GM12892 (cell line): ENCODE data around the gene ITGB2.

Experiments used
- DNase-seq: peaks from one replicate; pipeline ENCODE4 v3.0.0; 2011; ENCODE audit not compliant: insufficient read length
- FAIRE-seq: peaks from 2 replicates; lab custom pipeline; 2011; peaks lifted over from hg19 to GRCh38; lab: Jason Lieb, UNC
- POLR2A ChIP-seq: IDR thresholded peaks from 2 replicates; pipeline ENCODE4 v1.6.1; 2011; ENCODE audit warnings: low read depth, low read length, control low read depth
- POLR2AphosphoS5 ChIP-seq: IDR thresholded peaks from 2 replicates; pipeline ENCODE4 v1.6.1; 2011; ENCODE audit warnings: low read depth, low read length, control low read depth
- TAF1 ChIP-seq: IDR thresholded peaks from 2 replicates; pipeline ENCODE4 v1.6.1; 2011; ENCODE audit warnings: low read depth, mild to moderate bottlenecking, control low read depth, low read length, borderline replicate concordance

The ITGB2 gene

GRCh38 chr21:44960141-44961092 is 39.7 kb upstream of the ITGB2 start:
- no peak for FAIRE-seq
- no peak for DNase-seq
- no peak for TF ChIP-seq POLR2A
- no peak for TF ChIP-seq POLR2AphosphoS5
- TF ChIP-seq TAF1, result no peak

GRCh38 chr21:44959376-44960091 is 38.8 kb upstream of the ITGB2 start:
- no peak for FAIRE-seq
- no peak for DNase-seq

GRCh38 chr21:44958471-44959191 is 37.9 kb upstream of the ITGB2 start:
- TF ChIP-seq POLR2AphosphoS5, result no peak
- TF ChIP-seq TAF1, result no peak
- TF ChIP-seq POLR2A, result no peak
- no peak for DNase-seq
- FAIRE-seq, result no peak

More at GRCh38 chr21:44959376-44960091, 38.8 kb upstream of the ITGB2 start:
- no peak for TF ChIP-seq POLR2AphosphoS5
- no peak for TF ChIP-seq POLR2A
- TF ChIP-seq TAF1, result no peak

- DNase-seq (no peak), FAIRE-seq (no peak)
- TF ChIP-seq TAF1 (no peak), POLR2A (no peak), POLR2AphosphoS5 (no peak)
Observed at GRCh38 chr21:44957901-44958451, 37.3 kb upstream of the ITGB2 start.

- FAIRE-seq (no peak), DNase-seq (no peak)
- TF ChIP-seq POLR2A, result no peak
- TF ChIP-seq POLR2AphosphoS5, result no peak
- TF ChIP-seq TAF1, result no peak
Observed at GRCh38 chr21:44957047-44957831, 36.5 kb upstream of the ITGB2 start.

- TF ChIP-seq TAF1 (no peak), POLR2AphosphoS5 (no peak), POLR2A (no peak)
Observed at GRCh38 chr21:44956356-44957046, 35.8 kb upstream of the ITGB2 start.

GRCh38 chr21:44955798-44956175 is 35.1 kb upstream of the ITGB2 start:
- DNase-seq (no peak), FAIRE-seq (no peak)

More at GRCh38 chr21:44956356-44957046, 35.8 kb upstream of the ITGB2 start:
- DNase-seq (no peak), FAIRE-seq (no peak)

GRCh38 chr21:44955141-44955797 is 34.6 kb upstream of the ITGB2 start:
- no peak for TF ChIP-seq POLR2AphosphoS5
- no peak for TF ChIP-seq TAF1
- TF ChIP-seq POLR2A, result no peak
- DNase-seq (no peak), FAIRE-seq (no peak)

More at GRCh38 chr21:44955798-44956175, 35.1 kb upstream of the ITGB2 start:
- TF ChIP-seq POLR2AphosphoS5, result no peak
- TF ChIP-seq TAF1, result no peak
- TF ChIP-seq POLR2A, result no peak

GRCh38 chr21:44954281-44954771 is 33.6 kb upstream of the ITGB2 start:
- no peak for FAIRE-seq
- DNase-seq, result no peak
- TF ChIP-seq TAF1, result no peak
- TF ChIP-seq POLR2AphosphoS5, result no peak
- TF ChIP-seq POLR2A, result no peak

GRCh38 chr21:44953628-44954021 is 32.9 kb upstream of the ITGB2 start:
- TF ChIP-seq POLR2A (no peak), POLR2AphosphoS5 (no peak), TAF1 (no peak)
- no peak for FAIRE-seq
- no peak for DNase-seq
